ENCODE results near the gene TAS2R5.
A peak's percentile ranks its signal among the peaks of the same experiment; 100 is the strongest.
"Not testable (repeated sequence)": the region's sequence is repeated elsewhere in the genome, so short reads cannot be mapped to it uniquely, and the experiment has no call there.

Gene TAS2R5

GRCh38 chr7:141789917-141790316 lies at the start of gene TAS2R5:
Gene TAS2R5, plus strand, starts transcription at chr7:141790217. Its CDS starts 145 bp downstream, at chr7:141790362.
- DNase-seq (ENCODE audit: low spot score), result no peak

GRCh38 chr7:141742229-141742628 lies 47.8 kb upstream of the TAS2R5 start:
- no peak for DNase-seq (ENCODE audit: low spot score)

- DNase-seq (ENCODE audit: low spot score), result no peak
Observed at GRCh38 chr7:141744131-141744530, 45.9 kb upstream of the TAS2R5 start.

GRCh38 chr7:141748396-141748795 lies 41.6 kb upstream of the TAS2R5 start:
- no peak for DNase-seq (ENCODE audit: low spot score)

- not testable (repeated sequence) for DNase-seq (ENCODE audit: low spot score)
Observed at GRCh38 chr7:141751904-141752303, 38.1 kb upstream of the TAS2R5 start.

GRCh38 chr7:141752634-141753033 lies 37.4 kb upstream of the TAS2R5 start:
- no peak for DNase-seq (ENCODE audit: low spot score)

- DNase-seq (ENCODE audit: low spot score), result no peak
Observed at GRCh38 chr7:141754939-141755338, 35.1 kb upstream of the TAS2R5 start.

GRCh38 chr7:141763797-141764196 lies 26.2 kb upstream of the TAS2R5 start, which contains the start of gene TAS2R3:
Gene TAS2R3, plus strand, starts transcription at chr7:141764097. Its CDS starts 62 bp downstream, at chr7:141764159.
- DNase-seq (ENCODE audit: low spot score), result no peak

GRCh38 chr7:141770083-141770583 lies 19.9 kb upstream of the TAS2R5 start:
- not testable (repeated sequence) for DNase-seq (ENCODE audit: low spot score)

- DNase-seq (ENCODE audit: low spot score), result no peak
Observed at GRCh38 chr7:141776374-141776773, 13.6 kb upstream of the TAS2R5 start, which contains the start of gene TAS2R4. Gene TAS2R4, plus strand, starts transcription at chr7:141776674. Its CDS starts 1,815 bp downstream, at chr7:141778489.

GRCh38 chr7:141785706-141786552 lies 4.1 kb upstream of the TAS2R5 start:
- DNase-seq (ENCODE audit: low spot score), result peak; percentile 42

- no peak for DNase-seq (ENCODE audit: low spot score)
Observed at GRCh38 chr7:141788296-141788695, 1.7 kb upstream of the TAS2R5 start.

- no peak for DNase-seq (ENCODE audit: low spot score)
Observed at GRCh38 chr7:141792526-141792925, 2.5 kb downstream of the TAS2R5 start.

- no peak for DNase-seq (ENCODE audit: low spot score)
Observed at GRCh38 chr7:141820067-141820466, 30.1 kb downstream of the TAS2R5 start.

- DNase-seq (ENCODE audit: low spot score), result not testable (repeated sequence)
Observed at GRCh38 chr7:141822432-141822831, 32.4 kb downstream of the TAS2R5 start.

- no peak for DNase-seq (ENCODE audit: low spot score)
Observed at GRCh38 chr7:141837683-141838082, 47.7 kb downstream of the TAS2R5 start.

GRCh38 chr7:141838581-141838980 lies 48.6 kb downstream of the TAS2R5 start:
- no peak for DNase-seq (ENCODE audit: low spot score)

- DNase-seq (ENCODE audit: low spot score), result no peak
Observed at GRCh38 chr7:141839256-141839655, 49.2 kb downstream of the TAS2R5 start.

GRCh38 chr7:141840708-141841107 lies 50.7 kb downstream of the TAS2R5 start:
- no peak for DNase-seq (ENCODE audit: low spot score)
